ENCODE measurements around the gene HMGA1. TPM values are rescaled to one million over a fixed set of nuclear protein-coding genes. Genes with fewer than 3 reads are reported as not detected.

Gene HMGA1
- polyA plus RNA-seq, 3 donors = 11.4 to 37.9 (median 17.6) TPM

GRCh38 chr6:34289137-34289536, 52.5 kb downstream of the HMGA1 start:
- Histone ChIP-seq H3K36me3 (replicated peaks in 1 of 2; ENCODE audit: control insufficient read depth in 1 of 2, insufficient read depth in 2 of 2, low read length in 2 of 2) (peaks cover 17 to 39% of the 10 kb centered on the region in 2 donors), H3K9me3 (replicated peaks in 1 of 2; ENCODE audit: control insufficient read depth in 1 of 2, insufficient read depth in 1 of 2, low read length in 2 of 2) (no peaks in the 10 kb centered on the region), H3K79me2 (ENCODE audit: insufficient read depth, low read length) (peaks cover 48% of the 10 kb centered on the region), H3K27me3 (ENCODE audit: control insufficient read depth in 2 of 2, insufficient read depth in 2 of 2, low read length in 2 of 2) (no peaks in the 10 kb centered on the region), H3K27ac (ENCODE audit: low read depth in 1 of 2, low read length in 2 of 2) (peak overlapping the region; percentile 0 to 57), H3K4me3 (replicated peaks in 1 of 3; ENCODE audit: low read depth in 2 of 3, low read length in 3 of 3) (peak overlapping the region in 1 of 3 experiments; percentile 2), H3K4me2 (replicated peaks; ENCODE audit: extremely low read depth, low read length, poor library complexity, severe bottlenecking) (no peak overlapping the region), H3K4me1 (ENCODE audit: control insufficient read depth in 1 of 2, insufficient read depth in 2 of 2, low read length in 2 of 2) (peaks cover 53% of the 10 kb centered on the region in 2 donors), H3K9ac (ENCODE audit: insufficient read depth, low read length, poor library complexity, severe bottlenecking) (no peak overlapping the region), H4K20me1 (ENCODE audit: insufficient read depth, low read length) (no peaks in the 10 kb centered on the region), H2AFZ (ENCODE audit: insufficient read depth, low read depth, low read length, poor library complexity, severe bottlenecking) (no peak overlapping the region)
- intact Hi-C loops (cut with micrococcal nuclease) = no loop called here
- peaks cover 29 to 65% of the 10 kb centered on the region in 2 donors for H3K36me3 Mint-ChIP-seq
- H3K27me3 Mint-ChIP-seq (ENCODE audit: low read depth in 3 of 3) = peaks cover 0 to 2% (median 0%) of the 10 kb centered on the region in 3 donors
- 100% methylated on average over 6 of the region's 11 CpGs for WGBS (ENCODE audit: insufficient coverage)
- DNase-seq = no peak
- peak overlapping the region in 5 of 7 donors; percentile 38 to 93 (median 61) for H3K27ac Mint-ChIP-seq
- H3K4me3 Mint-ChIP-seq = no peak overlapping the region
- peaks cover 54% of the 10 kb centered on the region for H3K4me1 Mint-ChIP-seq
- TF ChIP-seq CTCF (IDR thresholded peaks at IDR 0.05) = no peak
- no peaks in the 10 kb centered on the region for H3K9me3 Mint-ChIP-seq

GRCh38 chr6:34292954-34293353, 56.3 kb downstream of the HMGA1 start:
- no CpG with 5 or more reads among the region's 3 CpGs for WGBS (ENCODE audit: insufficient coverage)
- H3K27ac Mint-ChIP-seq = peak overlapping the region in 5 of 7 donors; percentile 21 to 90 (median 38)
- H3K4me3 Mint-ChIP-seq = no peak overlapping the region
- peaks cover 19% of the 10 kb centered on the region for H3K4me1 Mint-ChIP-seq
- Histone ChIP-seq H3K79me2 (ENCODE audit: insufficient read depth, low read length) (peaks cover 42% of the 10 kb centered on the region), H3K27ac (ENCODE audit: low read depth in 1 of 2, low read length in 2 of 2) (peak overlapping the region in 1 of 2 donors; percentile 37), H3K36me3 (replicated peaks in 1 of 2; ENCODE audit: control insufficient read depth in 1 of 2, insufficient read depth in 2 of 2, low read length in 2 of 2) (peaks cover 26 to 58% of the 10 kb centered on the region in 2 donors), H3K9me3 (replicated peaks in 1 of 2; ENCODE audit: control insufficient read depth in 1 of 2, insufficient read depth in 1 of 2, low read length in 2 of 2) (no peaks in the 10 kb centered on the region), H3K4me3 (replicated peaks in 1 of 3; ENCODE audit: low read depth in 2 of 3, low read length in 3 of 3) (no peak overlapping the region), H3K4me2 (replicated peaks; ENCODE audit: extremely low read depth, low read length, poor library complexity, severe bottlenecking) (no peak overlapping the region), H3K4me1 (ENCODE audit: control insufficient read depth in 1 of 2, insufficient read depth in 2 of 2, low read length in 2 of 2) (peaks cover 15% of the 10 kb centered on the region in 2 donors), H3K27me3 (ENCODE audit: control insufficient read depth in 2 of 2, insufficient read depth in 2 of 2, low read length in 2 of 2) (no peaks in the 10 kb centered on the region), H4K20me1 (ENCODE audit: insufficient read depth, low read length) (peaks cover 5% of the 10 kb centered on the region), H2AFZ (ENCODE audit: insufficient read depth, low read depth, low read length, poor library complexity, severe bottlenecking) (no peak overlapping the region), H3K9ac (ENCODE audit: insufficient read depth, low read length, poor library complexity, severe bottlenecking) (no peak overlapping the region)
- intact Hi-C loops (cut with micrococcal nuclease) = no loop called here
- H3K9me3 Mint-ChIP-seq = peaks cover 0 to 1% (median 0%) of the 10 kb centered on the region in 7 donors
- peaks cover 0 to 4% (median 0%) of the 10 kb centered on the region in 3 donors for H3K27me3 Mint-ChIP-seq (ENCODE audit: low read depth in 3 of 3)
- no peak for TF ChIP-seq CTCF (IDR thresholded peaks at IDR 0.05)
- H3K36me3 Mint-ChIP-seq = peaks cover 43 to 74% of the 10 kb centered on the region in 2 donors
- no peak for DNase-seq
